HCEC 1CT (cell line): ENCODE measurements around the gene PAPPA.

ENCODE experiments used
- DNase-seq: peaks from one replicate; pipeline ENCODE4 v3.0.0-alpha.2; 2017

The PAPPA gene

DNA sequence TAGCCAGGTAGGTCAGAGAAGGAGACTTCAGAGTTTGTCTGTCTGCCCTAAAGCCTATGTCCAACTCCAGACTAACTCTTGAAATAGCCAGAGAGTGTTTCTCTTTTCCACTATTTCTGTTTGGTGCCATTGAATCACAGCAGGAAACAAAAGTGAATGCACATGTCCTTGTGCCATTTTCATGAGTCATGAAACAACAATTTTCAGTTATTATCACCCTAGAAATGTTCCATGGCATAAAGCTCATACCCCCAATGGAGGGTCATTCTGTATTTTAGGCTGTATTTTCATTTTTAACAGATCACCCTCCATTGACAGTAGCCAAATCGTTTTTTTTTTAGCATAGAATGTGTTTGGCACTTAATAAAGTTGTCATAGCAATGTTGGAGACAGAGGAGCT is 124.7 kb downstream of the PAPPA start:
- no peak for DNase-seq

DNA sequence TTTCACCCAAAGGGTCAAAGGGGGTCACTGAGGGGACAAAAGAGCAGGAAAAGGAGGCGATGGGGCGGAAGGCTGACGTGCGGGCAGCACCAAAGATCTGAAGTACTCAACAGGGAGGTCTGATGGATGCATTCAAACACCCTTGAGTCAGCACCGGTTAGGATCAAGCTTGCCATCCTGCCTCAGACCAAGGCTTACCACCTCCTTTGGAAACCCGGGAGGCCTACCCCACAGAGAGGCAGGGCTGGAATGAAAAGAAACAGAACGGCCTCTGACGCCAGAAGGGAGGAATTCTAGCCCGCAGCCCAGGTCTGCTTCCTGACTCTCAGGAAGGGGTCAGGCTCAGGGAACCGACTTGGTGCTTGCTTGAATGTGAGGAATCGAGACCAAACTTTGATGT is 125.6 kb downstream of the PAPPA start:
- no peak for DNase-seq

DNA sequence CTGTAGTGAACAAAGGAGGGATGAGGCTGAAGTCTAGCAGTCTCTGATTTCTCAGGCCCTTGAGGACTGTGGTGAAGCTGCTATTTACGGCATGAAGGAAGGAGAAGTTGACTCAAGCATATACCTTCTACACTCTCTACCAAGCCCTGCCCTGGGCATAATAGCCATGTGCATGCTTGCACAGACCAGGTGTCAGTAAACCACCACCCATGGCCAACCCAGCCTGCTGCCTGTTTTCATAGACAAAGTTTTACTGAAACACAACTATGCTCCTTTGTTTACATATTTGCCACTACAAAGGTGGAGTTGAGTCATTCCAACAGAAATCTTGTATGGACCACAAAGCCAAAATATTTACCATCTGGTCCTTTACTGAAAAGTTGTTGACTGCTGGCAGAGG is 126.9 kb downstream of the PAPPA start:
- no peak for DNase-seq

DNA sequence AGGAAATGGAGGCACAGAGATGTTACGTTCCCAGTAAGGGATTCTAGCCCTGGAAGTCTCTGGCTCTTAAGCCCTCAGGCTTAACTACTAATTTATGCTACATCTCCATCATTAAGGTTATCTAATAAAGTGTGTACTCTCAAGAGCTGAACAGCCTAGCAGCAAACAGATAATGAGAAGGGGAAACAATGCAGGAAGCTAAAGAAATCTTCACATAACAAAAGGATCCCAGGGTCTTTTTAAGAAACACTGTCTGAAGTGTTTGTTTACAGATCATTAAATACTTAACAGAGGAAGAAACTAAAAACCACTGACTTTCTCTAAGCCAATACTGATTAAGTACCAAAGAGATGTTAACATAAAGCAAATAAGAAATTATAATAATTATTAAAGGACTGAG is 129.0 kb downstream of the PAPPA start:
- no peak for DNase-seq

DNA sequence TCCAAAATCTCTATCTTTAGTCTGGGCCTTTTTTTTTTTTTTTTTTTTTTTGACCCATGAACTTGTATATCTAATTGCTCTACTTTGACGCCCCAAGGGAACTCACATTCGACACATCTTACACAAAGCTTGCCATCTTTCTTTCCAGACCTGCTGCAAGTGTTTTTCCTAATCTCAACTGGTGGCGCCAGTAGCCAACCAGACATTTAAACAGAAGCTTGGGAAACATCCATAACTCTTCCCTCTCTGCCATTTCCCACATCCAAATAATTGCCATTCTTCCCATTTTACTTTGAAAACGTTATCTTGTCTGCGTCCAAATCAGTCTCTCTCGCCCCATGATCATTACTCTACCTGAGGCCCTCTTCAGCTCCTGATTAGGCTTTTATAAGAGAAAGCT is 130.9 kb downstream of the PAPPA start:
- DNase-seq: no peak

DNA sequence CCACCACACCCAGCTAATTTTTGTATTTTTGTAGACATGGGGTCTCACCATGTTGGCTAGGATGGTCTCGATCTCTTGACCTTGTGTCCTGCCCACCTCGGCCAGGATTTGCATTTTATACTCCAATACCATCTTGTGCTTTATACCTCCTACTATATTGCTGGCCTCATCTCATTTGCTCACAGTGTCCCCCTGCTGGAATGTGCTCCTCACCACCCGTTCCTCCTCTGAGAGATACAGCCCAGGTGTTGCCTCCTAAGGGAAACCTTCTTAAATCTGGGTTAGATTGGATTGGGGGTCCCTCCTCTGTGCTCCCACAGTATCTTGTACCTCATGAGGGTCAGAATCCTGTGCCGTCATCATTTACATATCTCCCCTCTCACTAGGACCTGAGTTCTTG is 131.7 kb downstream of the PAPPA start:
- no peak for DNase-seq

DNA sequence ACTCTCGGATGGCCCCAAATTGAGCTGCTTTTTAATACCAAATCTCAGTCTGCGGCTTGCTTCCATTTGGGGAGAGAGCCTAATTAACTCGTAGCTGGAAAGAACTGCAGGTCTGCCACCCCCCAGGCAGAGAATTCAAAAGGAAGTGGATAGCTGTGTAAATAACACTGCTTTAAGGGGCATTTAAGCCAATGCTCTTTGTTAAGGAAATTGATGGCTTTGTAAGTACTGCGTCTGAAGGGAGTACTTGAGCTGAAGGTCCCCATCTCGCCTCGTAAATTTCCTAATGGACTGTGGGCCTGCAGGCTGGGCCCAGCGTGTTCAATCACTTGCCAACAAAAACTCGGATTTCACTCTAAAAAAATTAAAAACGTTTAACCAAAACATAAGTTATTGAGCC is 132.7 kb downstream of the PAPPA start:
- DNase-seq: no peak

DNA sequence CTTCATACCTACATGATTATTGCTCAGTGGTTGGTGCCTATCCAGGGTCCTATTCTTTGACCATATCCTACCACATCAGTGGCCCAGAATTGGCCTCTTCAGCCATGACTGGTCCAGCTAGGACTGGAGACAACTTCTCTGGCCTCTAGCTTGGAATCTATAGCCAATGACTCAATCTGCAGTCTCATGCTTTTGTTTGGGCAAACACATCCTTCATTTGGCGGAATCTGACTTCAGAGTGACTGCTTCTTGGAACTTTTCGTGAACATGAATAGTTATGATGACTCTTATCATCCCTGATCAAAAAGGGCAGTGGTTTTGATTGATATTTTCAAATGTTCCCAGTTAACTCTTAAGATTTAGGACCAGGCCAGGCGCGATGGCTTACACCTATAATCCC is 134.1 kb downstream of the PAPPA start:
- DNase-seq: peak; percentile 71

DNA sequence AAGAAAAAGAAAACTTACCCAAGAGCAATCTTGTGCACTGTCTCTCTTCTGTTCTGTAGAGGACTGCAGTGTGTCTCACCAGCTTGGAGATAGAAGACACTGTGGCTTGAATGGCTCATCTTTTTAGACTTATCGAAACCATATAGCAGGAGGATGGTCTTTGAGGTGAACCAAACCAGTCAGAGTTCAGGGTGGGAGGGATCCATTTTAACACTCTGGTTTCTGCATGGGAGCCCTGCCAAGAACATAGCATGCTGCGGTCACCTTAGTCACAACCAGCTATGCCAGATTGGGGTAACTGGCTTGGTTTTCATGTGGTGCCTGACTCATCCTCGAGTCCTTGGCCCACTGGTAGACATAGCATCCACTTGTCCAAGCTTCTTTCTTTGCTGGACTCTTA is 135.1 kb downstream of the PAPPA start:
- peak; percentile 96 for DNase-seq

DNA sequence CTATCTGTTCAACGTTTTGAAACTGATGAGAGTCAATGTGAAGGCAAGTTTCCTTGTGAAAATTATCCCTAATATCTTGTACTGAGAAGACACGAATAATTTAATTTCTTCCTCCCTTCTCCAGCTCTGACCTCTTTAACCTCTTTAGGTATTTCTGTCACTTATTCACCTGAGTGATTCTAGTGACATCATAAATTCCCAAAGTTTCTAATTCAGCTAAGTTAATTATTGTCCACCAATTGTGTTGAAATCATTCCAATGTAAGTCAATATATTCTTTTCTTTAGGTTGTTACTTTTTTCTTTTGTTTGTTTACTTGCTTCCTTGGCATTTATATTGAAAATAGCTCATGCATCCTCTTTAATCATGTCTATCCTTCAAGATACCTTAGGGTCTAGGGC is 143.8 kb downstream of the PAPPA start:
- no peak for DNase-seq

DNA sequence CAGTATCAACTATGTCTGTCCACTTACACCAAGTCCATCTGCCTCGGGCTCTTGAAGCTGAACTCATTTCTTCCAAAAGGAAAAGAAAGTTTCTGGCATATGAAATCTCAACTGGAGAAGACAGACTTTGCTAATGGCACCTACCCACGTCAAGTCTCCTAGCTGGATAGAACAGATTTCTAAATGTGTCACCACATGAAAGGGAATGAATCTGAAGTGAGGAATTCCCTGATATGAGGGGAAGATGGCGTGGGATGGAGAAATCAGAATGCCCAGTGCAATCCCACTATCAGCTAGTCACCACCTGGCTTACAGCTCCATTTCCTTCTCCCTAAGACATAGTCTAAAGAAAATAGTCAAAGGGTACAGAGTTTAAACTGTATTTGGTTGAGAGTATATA is 144.7 kb downstream of the PAPPA start:
- no peak for DNase-seq

DNA sequence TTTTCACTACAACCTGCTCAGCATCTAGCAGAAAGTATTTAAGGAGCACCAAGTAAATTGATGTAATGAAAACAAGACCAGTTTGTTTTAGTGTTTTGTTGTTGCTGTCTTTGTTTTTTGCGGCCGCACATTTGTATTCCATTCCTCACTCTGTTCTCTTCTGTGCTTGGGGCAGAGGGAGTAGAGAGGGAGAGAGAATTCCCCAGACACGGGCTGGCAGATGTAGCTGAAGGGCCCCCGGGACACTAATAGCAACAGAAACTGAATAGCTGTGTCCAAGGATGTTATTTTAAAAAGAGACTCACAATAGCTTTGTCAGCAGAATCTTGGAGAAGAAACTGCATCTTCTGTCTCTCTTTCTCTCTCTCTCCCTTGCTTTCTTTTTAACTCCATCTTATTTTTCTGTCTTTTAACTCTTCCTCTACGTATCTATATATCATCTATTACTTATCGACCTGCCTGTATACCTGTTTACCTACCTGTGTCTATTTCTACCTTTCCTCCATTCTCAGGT is 145.3 kb downstream of the PAPPA start:
- no peak for DNase-seq

DNA sequence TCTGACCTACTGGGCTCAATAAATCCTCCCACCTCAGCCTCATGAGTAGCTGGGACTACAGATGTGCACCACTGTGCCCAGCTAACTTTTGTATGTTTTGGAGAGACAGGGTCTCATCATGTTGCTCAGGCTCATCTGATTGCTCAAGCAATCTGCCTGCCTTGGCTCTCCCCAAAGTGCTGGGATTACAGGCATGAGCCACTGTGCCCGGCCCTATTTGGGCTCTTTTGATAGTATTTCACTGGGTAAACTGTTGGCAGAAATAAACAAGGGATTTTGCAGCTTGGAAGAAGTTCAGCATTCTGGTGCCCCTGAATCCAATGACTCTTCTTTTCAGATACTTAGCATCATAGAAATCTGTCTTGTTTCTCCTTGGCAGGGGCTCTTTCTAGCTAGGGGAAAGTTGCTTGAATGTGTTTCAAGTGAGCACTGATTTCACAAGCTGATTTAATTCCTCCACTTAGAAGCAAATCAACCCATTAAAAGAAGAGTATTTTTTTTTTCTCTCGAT is 146.8 kb downstream of the PAPPA start:
- DNase-seq: no peak

DNA sequence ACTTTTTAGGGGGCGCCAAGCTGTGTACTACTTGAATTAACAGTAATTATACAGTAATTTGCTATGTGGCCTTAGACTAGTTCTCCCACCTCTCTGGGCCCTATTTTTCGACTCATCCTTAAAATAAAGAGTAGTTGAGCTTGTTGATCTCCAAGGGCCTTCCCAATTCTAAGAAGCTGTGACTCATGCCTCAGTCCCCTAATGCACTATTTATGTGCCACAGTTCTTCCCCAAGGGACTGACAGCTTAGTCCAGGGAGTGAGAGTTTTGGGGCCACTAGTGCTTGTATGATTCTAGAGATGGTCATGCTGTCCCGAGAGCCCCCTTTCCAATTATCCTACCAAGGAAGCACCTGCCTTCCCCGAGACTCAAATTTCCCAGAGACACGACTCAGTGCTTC is 149.7 kb downstream of the PAPPA start:
- no peak for DNase-seq

DNA sequence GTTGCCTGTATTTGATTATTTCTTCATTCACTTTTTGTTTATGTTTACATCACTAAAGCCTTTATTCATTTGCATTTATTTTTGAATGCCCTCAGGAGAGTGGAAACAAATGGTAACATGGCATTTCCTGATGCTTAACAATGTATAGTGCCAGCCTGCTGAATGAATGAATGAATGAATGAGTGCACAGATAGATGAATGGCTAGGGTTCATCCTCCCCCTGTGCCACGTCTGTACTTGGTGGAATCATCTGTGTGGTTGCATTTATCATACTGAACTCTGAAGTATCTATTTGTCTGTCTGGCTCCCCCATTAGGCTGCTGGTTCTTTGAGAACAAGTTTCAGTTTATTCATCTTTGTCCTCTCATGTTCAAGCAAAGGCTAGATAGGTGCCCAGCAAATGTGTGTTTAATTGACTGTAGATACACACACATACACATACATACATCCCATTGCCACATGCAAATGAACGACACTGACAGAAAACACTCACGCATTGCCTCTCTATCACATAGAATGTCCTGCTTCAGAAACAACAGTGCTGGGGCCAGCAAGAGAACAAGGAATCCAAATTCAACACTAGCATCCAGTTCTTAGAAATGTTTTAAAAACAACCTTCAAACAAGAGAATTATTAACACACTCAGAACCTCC is 150.4 kb downstream of the PAPPA start:
- no peak for DNase-seq

DNA sequence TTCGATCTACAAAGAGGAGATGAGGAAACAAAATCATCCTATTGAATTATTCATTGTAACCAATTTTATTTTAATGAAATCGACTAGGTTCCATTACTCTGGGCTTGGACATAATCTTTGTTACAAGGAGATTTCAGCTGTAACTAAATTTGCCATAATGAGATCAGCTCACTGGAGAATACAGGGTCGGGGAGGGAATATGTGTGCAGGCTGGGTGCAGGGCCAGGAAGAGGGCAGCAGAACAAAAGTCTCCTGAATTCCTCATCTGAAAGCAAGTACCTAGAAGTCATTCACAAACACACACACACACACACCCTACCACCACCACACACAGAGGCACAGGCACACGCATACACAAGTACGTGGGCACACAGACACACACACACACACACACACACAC is 151.2 kb downstream of the PAPPA start:
- DNase-seq: no peak

DNA sequence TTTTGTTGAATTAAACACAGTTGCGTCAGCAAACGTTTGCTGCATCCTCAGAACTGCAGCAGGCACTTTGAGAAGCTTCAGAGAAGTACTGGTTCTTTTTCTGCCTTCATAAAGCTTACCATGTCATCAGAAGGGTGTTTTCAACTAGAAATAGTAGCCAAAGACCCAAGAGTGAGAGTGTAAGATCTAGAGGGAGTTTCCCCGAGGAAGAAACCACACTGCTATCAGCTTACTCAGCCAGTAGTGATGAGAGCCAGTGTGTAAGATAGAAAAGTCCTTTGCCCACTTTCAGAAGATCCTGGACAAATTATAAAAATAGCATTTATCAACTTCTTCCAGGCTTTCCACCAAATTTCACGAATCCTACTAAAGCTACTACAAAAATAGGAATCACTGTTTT is 154.5 kb downstream of the PAPPA start:
- DNase-seq: no peak

DNA sequence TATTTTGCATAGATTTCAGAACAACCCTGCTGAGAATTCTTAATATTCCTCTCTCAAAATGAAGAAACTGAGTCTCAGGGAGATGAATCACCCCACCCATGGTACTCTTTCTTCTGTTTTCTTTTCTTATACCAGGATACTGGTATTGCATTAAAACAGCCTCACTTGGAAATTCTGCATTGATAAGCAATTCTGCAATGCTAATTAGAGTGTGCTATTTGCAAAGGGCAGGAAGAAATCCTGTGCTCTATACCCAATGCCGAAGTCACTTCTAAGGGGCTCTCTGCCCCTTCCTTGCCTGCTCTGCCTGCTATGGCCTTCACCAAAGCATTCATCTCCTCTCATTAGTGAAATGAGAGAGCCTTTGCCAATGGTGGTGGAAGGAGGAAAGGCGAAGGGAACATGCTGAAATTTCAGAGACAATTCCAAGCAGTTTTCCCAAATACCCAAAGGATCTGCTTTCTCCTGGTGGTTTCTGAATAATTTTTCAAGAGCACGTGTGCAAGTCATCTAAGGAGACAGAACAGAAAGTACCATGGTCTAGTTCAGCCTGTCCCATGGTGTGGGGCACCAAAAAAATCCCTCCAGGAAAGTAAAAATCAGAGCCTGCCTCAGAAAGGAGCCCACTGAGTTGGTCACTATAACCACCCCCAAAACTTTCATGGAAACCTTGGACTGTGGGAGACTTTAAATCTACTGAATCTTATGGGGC is 156.5 kb downstream of the PAPPA start:
- DNase-seq: no peak

DNA sequence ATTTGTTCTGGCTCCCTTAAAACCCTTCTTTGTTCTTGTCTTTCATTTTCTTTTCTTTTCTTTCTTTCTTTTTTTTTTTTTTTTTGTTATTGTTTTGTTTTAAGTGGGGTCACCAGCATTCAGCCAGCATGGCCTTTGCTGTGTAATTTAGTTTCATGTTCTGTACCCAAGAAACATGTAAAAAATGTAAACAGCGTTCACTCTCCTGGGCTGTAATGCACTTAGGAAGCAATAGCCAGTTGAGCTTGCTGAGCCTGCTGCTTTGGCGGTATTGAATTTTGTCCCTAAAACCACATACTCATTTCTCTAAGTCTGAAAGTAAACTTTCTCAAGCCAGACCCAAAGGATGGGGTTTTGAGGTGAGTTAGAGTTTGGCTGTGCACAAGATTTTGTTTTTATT is 158.6 kb downstream of the PAPPA start:
- no peak for DNase-seq

DNA sequence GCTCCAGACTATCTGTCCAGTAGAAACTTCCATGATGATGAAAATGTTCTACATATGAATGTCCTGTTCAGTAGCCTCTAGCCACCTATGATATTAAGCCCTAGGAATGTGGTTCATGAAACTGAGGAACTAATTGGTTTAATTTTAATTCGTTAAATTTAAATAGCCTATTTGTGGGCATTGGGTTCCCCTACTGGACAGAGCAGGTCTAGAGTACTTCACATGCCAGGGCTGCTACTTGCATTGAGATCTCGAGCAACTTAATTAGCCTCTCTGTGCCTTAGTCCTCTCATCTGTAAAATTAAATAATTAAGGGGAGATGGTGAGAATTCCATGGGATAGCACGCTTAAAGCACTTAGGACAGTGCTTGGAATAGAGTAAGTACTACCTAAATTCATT is 160.0 kb downstream of the PAPPA start:
- DNase-seq: peak; percentile 12

DNA sequence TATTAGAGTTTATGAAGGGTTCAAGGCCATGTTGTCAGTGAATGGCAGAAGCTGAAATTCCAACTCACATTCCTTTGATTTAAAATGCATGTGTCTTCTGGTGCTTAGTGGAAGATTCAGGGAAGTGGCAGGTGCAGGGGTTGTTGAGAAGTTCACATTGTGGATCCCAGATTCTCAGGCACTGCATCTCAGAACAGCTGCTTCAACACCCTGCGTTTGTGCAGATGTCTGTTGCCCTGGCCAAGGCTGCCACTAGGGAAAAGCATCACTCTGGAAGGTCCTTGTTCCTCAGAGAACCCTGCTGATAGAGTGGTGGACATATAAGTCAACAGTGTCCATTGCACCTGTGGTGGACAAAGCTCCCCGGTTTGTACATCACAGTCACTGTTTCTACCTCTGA is 162.7 kb downstream of the PAPPA start:
- DNase-seq: no peak

DNA sequence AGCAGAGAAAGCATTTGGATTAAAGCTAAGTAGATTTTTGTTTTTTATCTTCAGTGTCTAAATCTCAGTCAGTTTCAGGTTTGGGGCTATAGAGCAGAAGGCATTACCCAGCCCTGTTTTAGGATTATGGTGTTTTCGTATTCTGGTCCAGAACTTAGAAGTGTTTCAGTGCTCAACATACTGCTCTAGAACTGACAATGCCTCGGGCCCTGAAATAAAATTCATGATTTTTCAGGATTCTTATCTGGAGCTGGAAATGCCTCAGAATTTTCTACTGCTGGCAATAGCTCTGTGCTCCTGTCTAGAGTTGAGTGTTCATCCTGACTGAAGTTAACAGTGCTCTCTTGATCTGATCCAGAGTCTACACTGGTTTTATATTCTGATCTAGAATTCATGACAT is 163.9 kb downstream of the PAPPA start:
- no peak for DNase-seq

DNA sequence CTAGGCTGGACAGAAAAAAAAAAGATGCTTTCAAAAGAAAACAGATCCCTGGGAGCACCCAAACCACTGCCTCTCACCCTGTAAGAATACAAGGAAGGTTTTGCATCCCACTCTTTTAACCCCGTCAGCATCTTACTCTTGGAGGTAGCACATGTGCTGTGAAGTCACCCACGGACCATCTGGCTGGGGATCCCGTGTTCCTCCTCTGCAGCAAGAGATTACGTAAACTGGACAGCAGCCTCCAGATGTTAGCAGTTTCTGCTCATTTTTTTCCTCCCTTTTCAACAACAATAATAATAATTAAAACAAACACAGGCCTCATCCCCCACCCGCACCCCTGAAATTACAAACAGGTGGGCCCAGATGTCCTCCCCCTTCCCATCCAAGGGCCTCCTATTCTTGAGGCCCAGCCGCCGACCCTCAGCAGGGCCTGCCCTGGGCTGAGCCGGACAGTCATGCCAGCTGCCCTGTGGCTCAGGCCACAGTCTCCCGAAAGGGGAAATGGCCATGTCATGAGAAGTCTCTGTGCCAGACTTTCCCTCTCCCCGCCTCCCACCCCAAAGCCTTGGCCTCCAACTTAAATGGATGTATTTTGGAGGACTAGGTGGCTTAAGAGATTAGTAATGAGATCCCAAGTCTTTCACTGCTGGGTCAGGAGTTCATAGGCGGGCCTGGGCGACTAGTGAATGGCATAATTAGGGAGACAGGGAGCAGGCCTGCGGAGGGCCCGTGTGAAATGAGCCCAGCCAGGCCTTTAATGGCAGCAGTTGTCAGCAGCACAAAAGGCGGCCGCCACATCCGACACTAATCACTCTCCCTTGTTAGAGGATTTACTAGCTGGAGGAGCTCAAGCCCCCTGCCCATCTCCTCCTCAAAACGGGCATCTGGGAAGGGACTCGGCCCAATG is 165.1 kb downstream of the PAPPA start:
- peak; percentile 83 for DNase-seq

DNA sequence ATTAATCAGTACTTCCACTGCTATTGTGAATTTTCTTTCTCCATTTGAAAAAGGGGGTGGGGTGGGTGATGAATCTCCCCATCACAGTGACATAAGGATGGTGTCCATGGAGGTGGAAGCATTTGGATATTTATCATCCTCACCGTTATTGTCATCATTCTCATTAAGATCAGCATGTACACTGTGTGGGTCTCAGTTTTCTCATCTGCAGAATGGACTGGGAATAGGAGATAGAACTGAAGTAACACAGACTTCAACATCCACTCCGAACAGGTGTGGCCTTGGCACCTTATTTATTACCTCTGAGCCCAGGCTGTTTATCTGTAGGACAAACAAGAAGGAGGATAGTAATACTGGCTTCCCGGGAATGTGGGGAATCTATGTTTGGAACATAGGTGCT is 165.9 kb downstream of the PAPPA start:
- no peak for DNase-seq
